Ovary (tissue), 9 donors: ENCODE results near the gene DPH6. TPM values are rescaled to one million over a fixed set of nuclear protein-coding genes. Genes with fewer than 3 reads are reported as not detected.

Experiments used
- DNase-seq, 5 donors: peaks; one replicate each; pipeline ENCODE4 v3.0.0-alpha.2; 2019 to 2020
- H3K27ac ChIP-seq, 2 donors: fragments of 200-600 bp; one replicate each; pipeline versions ENCODE4 v1.5.1 to v1.8.0; 2019 to 2022
- H3K27me3 ChIP-seq: fragments of 200-600 bp; one replicate; pipeline ENCODE4 v1.8.0; 2022
- H3K36me3 ChIP-seq: fragments of 200-600 bp; sonication (generic); one replicate; pipeline ENCODE4 v1.5.1; 2019
- H3K4me1 ChIP-seq: one replicate; pipeline ENCODE4 v1.8.1; 2013; ENCODE audit warnings: mild to moderate bottlenecking, moderate library complexity; ENCODE audit not compliant: insufficient read depth
- H3K4me3 ChIP-seq: fragments of 200-600 bp; sonication (generic); one replicate; pipeline ENCODE4 v1.5.1; 2017
- H3K9me3 ChIP-seq, 2 donors: fragments of 200-600 bp in 1 of 2; sonication (generic) in 1 of 2; one replicate each; pipeline versions ENCODE4 v1.5.1 to v1.8.1; 2013 to 2019; ENCODE audit warnings: mild to moderate bottlenecking in 1 of 2, moderate library complexity in 1 of 2
- CTCF ChIP-seq, 3 donors: fragments of 450-650 bp in 2 of 3; fragments of 200-600 bp in 1 of 3; IDR thresholded peaks; one replicate each; pipeline versions ENCODE4 v1.5.1 to v1.8.0; 2016 to 2022; ENCODE audit warnings: antibody characterized with exemption in 3 of 3, mild to moderate bottlenecking in 1 of 3
- EP300 ChIP-seq: sonication (generic); formaldehyde crosslinking; IDR thresholded peaks from one replicate; pipeline ENCODE4 v1.6.1; 2017; ENCODE audit warnings: antibody characterized with exemption
- POLR2A ChIP-seq: fragments of 450-650 bp; IDR thresholded peaks from one replicate; pipeline ENCODE4 v1.6.1; 2017; ENCODE audit warnings: antibody characterized with exemption, mild to moderate bottlenecking, moderate library complexity
- WGBS, 3 donors: extraction: QIAGEN DNeasy Blood & Tissue Kit in 1 of 3; methylation state at CpG; one replicate each; pipeline versions ENCODE4 v1.1.5 to v1.1.7; 2013 to 2017; 5-methylcytosine and 5-hydroxymethylcytosine counted together
- intact Hi-C, 4 donors: fragments of 100-400 bp; cut with DNase I; formaldehyde crosslinking; loops; one replicate each; pipeline versions ENCODE4 v1.11.0 to v1.15.1; 2022 to 2023
- polyA plus RNA-seq, 2 donors: library from polyadenylated mRNA; stranded (reverse); fragments of 200-250 nt in 1 of 2; fragments of 350-450 nt in 1 of 2; fragmentation: Illumina TruSeq in 1 of 2; extraction: RNeasy Lipid Tissue Mini Kit (QIAGEN cat#74804) in 1 of 2; gene quantifications; one replicate each; pipeline ENCODE4 v1.2.3, GENCODE V29; 2013 to 2014
- total RNA-seq, 7 donors: library from RNA; depleted of rRNA in 2 of 7; stranded (reverse); fragments of >200 nt in 2 of 7; fragmentation: NEBNext Ultra II Directional in 3 of 7; extraction: Animal tissue kit (Norgen Biotek cat#: 25700) in 3 of 7; gene quantifications; one replicate each; pipeline versions ENCODE4 v1.1.0 to v1.2.4, GENCODE V29; 2016 to 2023
- donor health status: DM: no; HTN: no; CAD: no; lungs with moderate emphysema.
- donor health status: DM: no; HTN: no; CAD: no.
- donor health status: Bipolar disorder and iron deficiency.
- donor health status: DM: yes; HTN: yes; CAD: no.
- donor health status: DM: no; HTN: no; CAD: no.
- donor health status: DM: yes; HTN: yes; CAD: no.

DPH6 gene
- total and polyA plus RNA-seq, 9 donors: 9.7 to 32.1 (median 24.2) TPM

GRCh38 chr15:35490511-35490910 lies 55.5 kb downstream of the DPH6 start:
- DNase-seq: no peak
- Histone ChIP-seq H3K36me3 (no peaks in the 10 kb centered on the region), H3K4me1 (no peaks in the 10 kb centered on the region), H3K27ac (no peak overlapping the region), H3K4me3 (no peak overlapping the region), H3K9me3 (peaks cover 0 to 4% of the 10 kb centered on the region in 2 donors), H3K27me3 (no peaks in the 10 kb centered on the region)
- no peak for TF ChIP-seq CTCF (IDR thresholded peaks at IDR 0.05)
- no peak for TF ChIP-seq EP300
- TF ChIP-seq POLR2A: no peak
- WGBS, 3 donors: 84 to 88% (median 85%) methylated on average over 4 of the region's 4 CpGs
- intact Hi-C loops: no loop called here

- DNase-seq: no peak
- intact Hi-C loops: no loop called here
- Histone ChIP-seq H3K4me3 (no peak overlapping the region), H3K4me1 (no peaks in the 10 kb centered on the region), H3K36me3 (no peaks in the 10 kb centered on the region), H3K27me3 (no peaks in the 10 kb centered on the region), H3K27ac (no peak overlapping the region), H3K9me3 (peaks cover 0 to 4% of the 10 kb centered on the region in 2 donors)
- no peak for TF ChIP-seq CTCF (IDR thresholded peaks at IDR 0.05)
- no peak for TF ChIP-seq EP300
- TF ChIP-seq POLR2A: no peak
- 95 to 98% (median 96%) methylated on average over 2 of the region's 2 CpGs for WGBS, 3 donors
Observed at GRCh38 chr15:35487417-35487816, 58.5 kb downstream of the DPH6 start.

- intact Hi-C loops: no loop called here
- WGBS, 3 donors: 82 to 100% (median 96%) methylated on average over 1 of the region's 1 CpG
- Histone ChIP-seq H3K9me3 (peaks cover 0 to 4% of the 10 kb centered on the region in 2 donors), H3K4me3 (no peak overlapping the region), H3K27me3 (no peaks in the 10 kb centered on the region), H3K27ac (no peak overlapping the region), H3K36me3 (no peaks in the 10 kb centered on the region), H3K4me1 (no peaks in the 10 kb centered on the region)
- TF ChIP-seq CTCF (IDR thresholded peaks at IDR 0.05) (no peak), POLR2A (no peak), EP300 (no peak)
- no peak for DNase-seq
Observed at GRCh38 chr15:35486296-35486695, 59.7 kb downstream of the DPH6 start.

GRCh38 chr15:35485411-35485810 lies 60.6 kb downstream of the DPH6 start:
- TF ChIP-seq POLR2A: no peak
- TF ChIP-seq EP300: no peak
- TF ChIP-seq CTCF (IDR thresholded peaks at IDR 0.05): no peak
- H3K27me3 ChIP-seq: no peaks in the 10 kb centered on the region
- intact Hi-C loops: no loop called here
- no peak overlapping the region for H3K27ac ChIP-seq
- H3K4me1 ChIP-seq: no peaks in the 10 kb centered on the region
- no peak overlapping the region for H3K4me3 ChIP-seq
- peaks cover 0 to 4% of the 10 kb centered on the region in 2 donors for H3K9me3 ChIP-seq
- DNase-seq: no peak
- H3K36me3 ChIP-seq: no peaks in the 10 kb centered on the region
- 95 to 97% (median 95%) methylated on average over 2 of the region's 2 CpGs for WGBS, 3 donors
